HL-60 (cell line): ENCODE results near the gene PTPRN2.

Source experiments
- CTCF ChIP-seq: IDR thresholded peaks from one replicate; pipeline ENCODE4 v1.5.1; 2011; ENCODE audit warnings: low read length, control low read depth, inconsistent platforms; ENCODE audit not compliant: insufficient read depth
- GABPA ChIP-seq: IDR thresholded peaks from 2 replicates; pipeline ENCODE4 v1.6.1; 2012; ENCODE audit warnings: low read depth
- POLR2AphosphoS5 ChIP-seq: IDR thresholded peaks from 2 replicates; pipeline ENCODE4 v1.6.1; 2012; ENCODE audit warnings: low read depth
- REST ChIP-seq: IDR thresholded peaks from 2 replicates; pipeline ENCODE4 v1.6.1; 2012; ENCODE audit warnings: low read depth; ENCODE audit not compliant: insufficient replicate concordance
- SPI1 ChIP-seq: IDR thresholded peaks from 2 replicates; pipeline ENCODE4 v1.6.1; 2012; ENCODE audit warnings: low read depth, mild to moderate bottlenecking, borderline replicate concordance

- no peak for TF ChIP-seq CTCF
- TF ChIP-seq GABPA = no peak
- no peak for TF ChIP-seq POLR2AphosphoS5
- no peak for TF ChIP-seq REST
- no peak for TF ChIP-seq SPI1
Measured at GRCh38 chr7:158391541-158391940, 196.1 kb downstream of the PTPRN2 start.
